ENCODE data around the gene OSTN.

DNA sequence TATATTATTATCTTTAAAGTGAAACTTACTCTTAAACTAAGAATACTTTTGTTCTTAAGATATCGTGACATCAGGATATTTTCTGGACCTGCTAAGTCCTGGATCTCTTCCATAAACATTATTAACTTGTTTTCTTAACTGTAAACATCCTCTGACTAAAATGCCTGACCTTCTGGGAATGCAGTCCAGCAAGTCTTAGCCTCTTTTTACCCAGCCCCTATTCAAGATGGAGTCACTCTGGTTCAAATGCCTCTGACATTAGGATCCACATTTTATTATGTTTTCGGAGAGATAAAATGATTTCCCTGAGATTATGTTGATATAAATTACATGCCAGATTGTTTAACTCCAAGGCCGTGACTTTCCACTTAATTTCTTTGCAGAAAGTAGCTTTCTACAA lies 37.6 kb downstream of the OSTN start:
- TF ChIP-seq, protein P1, sequence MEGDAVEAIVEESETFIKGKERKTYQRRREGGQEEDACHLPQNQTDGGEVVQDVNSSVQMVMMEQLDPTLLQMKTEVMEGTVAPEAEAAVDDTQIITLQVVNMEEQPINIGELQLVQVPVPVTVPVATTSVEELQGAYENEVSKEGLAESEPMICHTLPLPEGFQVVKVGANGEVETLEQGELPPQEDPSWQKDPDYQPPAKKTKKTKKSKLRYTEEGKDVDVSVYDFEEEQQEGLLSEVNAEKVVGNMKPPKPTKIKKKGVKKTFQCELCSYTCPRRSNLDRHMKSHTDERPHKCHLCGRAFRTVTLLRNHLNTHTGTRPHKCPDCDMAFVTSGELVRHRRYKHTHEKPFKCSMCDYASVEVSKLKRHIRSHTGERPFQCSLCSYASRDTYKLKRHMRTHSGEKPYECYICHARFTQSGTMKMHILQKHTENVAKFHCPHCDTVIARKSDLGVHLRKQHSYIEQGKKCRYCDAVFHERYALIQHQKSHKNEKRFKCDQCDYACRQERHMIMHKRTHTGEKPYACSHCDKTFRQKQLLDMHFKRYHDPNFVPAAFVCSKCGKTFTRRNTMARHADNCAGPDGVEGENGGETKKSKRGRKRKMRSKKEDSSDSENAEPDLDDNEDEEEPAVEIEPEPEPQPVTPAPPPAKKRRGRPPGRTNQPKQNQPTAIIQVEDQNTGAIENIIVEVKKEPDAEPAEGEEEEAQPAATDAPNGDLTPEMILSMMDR (IDR thresholded peaks at IDR 0.05) = no peak
- TF ChIP-seq ZFX (IDR thresholded peaks at IDR 0.05; ENCODE audit: borderline replicate concordance) = no peak
